Left ventricle myocardium inferior (tissue), 1 donor: ENCODE measurements around the gene DRAM2. TPM values are rescaled to one million over a fixed set of nuclear protein-coding genes. Genes with fewer than 3 reads are reported as not detected.

Experiments
- DNase-seq: peaks from one replicate; pipeline ENCODE4 v3.0.0-alpha.2; 2020
- H3K27ac ChIP-seq: fragments of 200-600 bp; replicated peaks from 2 replicates; pipeline ENCODE4 v1.8.0; 2021
- H3K27me3 ChIP-seq: fragments of 200-600 bp; 2 replicates; pipeline ENCODE4 v1.8.0; 2021; ENCODE audit warnings: low read depth
- H3K36me3 ChIP-seq: fragments of 200-600 bp; 2 replicates; pipeline ENCODE4 v1.8.0; 2021
- H3K4me1 ChIP-seq: fragments of 200-600 bp; 2 replicates; pipeline ENCODE4 v1.8.0; 2021
- H3K4me3 ChIP-seq: fragments of 200-600 bp; 2 replicates; pipeline ENCODE4 v1.8.0; 2021; ENCODE audit warnings: mild to moderate bottlenecking, moderate library complexity
- H3K9me3 ChIP-seq: fragments of 200-600 bp; replicated peaks from 2 replicates; pipeline ENCODE4 v1.8.0; 2021
- CTCF ChIP-seq: fragments of 200-600 bp; IDR thresholded peaks from 2 replicates; pipeline ENCODE4 v1.8.0; 2021; ENCODE audit warnings: antibody characterized with exemption, mild to moderate bottlenecking, borderline replicate concordance
- intact Hi-C: fragments of 100-400 bp; cut with micrococcal nuclease; formaldehyde crosslinking; loops from one replicate; pipeline ENCODE4 v1.11.0; 2022
- total RNA-seq: library from RNA; stranded (reverse); fragmentation: NEBNext Ultra II Directional; extraction: Animal tissue kit (Norgen Biotek cat#: 25700); gene quantifications from one replicate; pipeline ENCODE4 v1.2.1, GENCODE V29; 2021
- donor health status: DM: no; HTN: yes; CAD: no; lungs with severe emphysema.

DRAM2 gene
- total RNA-seq, 1 donor from 2014 or later = 33.0 TPM

- Histone ChIP-seq H3K4me3 (peak overlapping the region; percentile 96), H3K9me3 (no peaks in the 10 kb centered on the region), H3K27ac (no peak overlapping the region), H3K27me3 (no peaks in the 10 kb centered on the region), H3K4me1 (peaks cover 42% of the 10 kb centered on the region), H3K36me3 (peaks cover 11% of the 10 kb centered on the region)
- DNase-seq = no peak
- no peak for TF ChIP-seq CTCF
- intact Hi-C loops = no loop called here
Observed at GRCh38 chr1:111141245-111142220, 1.6 kb upstream of the DRAM2 start.

GRCh38 chr1:111140680-111140967 is 731 bp upstream of the DRAM2 start:
- Histone ChIP-seq H3K36me3 (peaks cover 20% of the 10 kb centered on the region), H3K4me1 (peaks cover 42% of the 10 kb centered on the region)
- intact Hi-C loops = no loop called here

GRCh38 chr1:111139324-111139955 is 453 bp downstream of the DRAM2 start:
- H3K4me3 ChIP-seq = peak overlapping the region; percentile 96
- no peaks in the 10 kb centered on the region for H3K27me3 ChIP-seq
- H3K27ac ChIP-seq = peak overlapping the region; percentile 95
- peaks cover 42% of the 10 kb centered on the region for H3K4me1 ChIP-seq
- no peaks in the 10 kb centered on the region for H3K9me3 ChIP-seq
- H3K36me3 ChIP-seq = peaks cover 29% of the 10 kb centered on the region
- peak; percentile 40 for DNase-seq
- no peak for TF ChIP-seq CTCF
- intact Hi-C loops = no loop called here

More at GRCh38 chr1:111140680-111140967, 731 bp upstream of the DRAM2 start:
- Histone ChIP-seq H3K4me3 (peak overlapping the region; percentile 96), H3K27me3 (no peaks in the 10 kb centered on the region), H3K27ac (peak overlapping the region; percentile 95), H3K9me3 (no peaks in the 10 kb centered on the region)
- no peak for TF ChIP-seq CTCF
- no peak for DNase-seq

GRCh38 chr1:111133866-111134265 is 6.0 kb downstream of the DRAM2 start:
- Histone ChIP-seq H3K4me3 (no peak overlapping the region), H3K9me3 (no peaks in the 10 kb centered on the region), H3K36me3 (peaks cover 51% of the 10 kb centered on the region), H3K4me1 (peaks cover 11% of the 10 kb centered on the region), H3K27ac (no peak overlapping the region), H3K27me3 (no peaks in the 10 kb centered on the region)
- DNase-seq = no peak
- TF ChIP-seq CTCF = no peak
- intact Hi-C loops = no loop called here

- H3K4me1 ChIP-seq = no peaks in the 10 kb centered on the region
- intact Hi-C loops = no loop called here
- H3K9me3 ChIP-seq = no peaks in the 10 kb centered on the region
- H3K27me3 ChIP-seq = no peaks in the 10 kb centered on the region
- no peak overlapping the region for H3K4me3 ChIP-seq
- no peak for DNase-seq
- no peak overlapping the region for H3K27ac ChIP-seq
- TF ChIP-seq CTCF = no peak
- H3K36me3 ChIP-seq = peaks cover 55% of the 10 kb centered on the region
Observed at GRCh38 chr1:111131693-111132092, 8.2 kb downstream of the DRAM2 start.
